Fibroblast of villous mesenchyme (primary cell): ENCODE measurements around the gene ASTN2. TPM values are rescaled to one million over a fixed set of nuclear protein-coding genes. Genes with fewer than 3 reads are reported as not detected.
A peak's percentile ranks its signal among the peaks of the same experiment; 100 is the strongest.

Experiments used
- DNase-seq: peaks from one replicate; pipeline ENCODE4 v3.0.0-alpha.2; 2010; ENCODE audit warnings: low read depth
- H3K4me3 ChIP-seq: 2 replicates; pipeline ENCODE4 v1.5.1; 2011; ENCODE audit warnings: low read depth, mild to moderate bottlenecking, low read length
- CTCF ChIP-seq: IDR thresholded peaks from 2 replicates; pipeline ENCODE4 v1.5.1; 2012; ENCODE audit warnings: low read depth, mild to moderate bottlenecking, low read length; ENCODE audit not compliant: insufficient read depth
- total RNA-seq: library from RNA; depleted of rRNA; stranded (reverse); fragments of >200 nt; gene quantifications from 2 replicates; pipeline ENCODE4 v1.2.3, GENCODE V29; 2012

Gene ASTN2
- total RNA-seq, 1 donor: 5.6 TPM

GRCh38 chr9:116549061-116549664 is 865.7 kb downstream of the ASTN2 start:
- peak; percentile 97 for DNase-seq
- no peak overlapping the region for H3K4me3 ChIP-seq
- TF ChIP-seq CTCF: no peak

DNA sequence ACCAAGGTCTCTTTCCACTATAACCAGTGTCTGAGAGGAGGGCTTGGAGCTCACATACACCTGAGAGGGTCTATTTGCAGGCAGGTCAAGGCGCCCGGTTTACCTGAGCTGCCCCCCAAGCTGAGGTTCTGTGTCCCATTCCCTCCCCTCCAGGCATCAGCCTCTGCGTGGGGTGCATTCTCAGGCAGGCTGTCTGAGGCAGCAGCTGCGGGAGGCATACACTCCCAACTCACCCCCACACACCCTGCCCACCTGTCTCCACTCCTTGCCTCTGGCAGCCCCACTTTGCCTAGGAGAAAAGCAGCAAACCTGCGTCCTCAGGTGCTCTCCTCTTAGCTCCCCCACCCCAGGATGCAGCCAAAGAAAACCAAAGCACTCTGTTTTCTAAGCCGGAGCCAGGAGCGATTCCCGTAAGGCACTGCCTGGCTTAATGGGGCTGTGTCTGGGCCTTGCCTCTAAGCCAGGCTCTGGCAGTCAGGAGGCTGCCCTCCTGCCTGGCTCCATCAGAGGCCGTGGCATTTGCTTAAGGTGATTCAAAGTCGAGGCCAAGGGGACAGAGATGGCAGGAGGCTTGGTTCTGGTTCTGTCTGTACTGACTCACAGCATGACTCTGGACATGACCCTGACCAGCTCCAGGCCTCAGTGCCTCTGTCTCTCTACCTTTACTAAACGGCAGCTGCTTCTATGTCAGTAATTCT is 867.0 kb downstream of the ASTN2 start:
- TF ChIP-seq CTCF: no peak
- peak; percentile 16 for DNase-seq

DNA sequence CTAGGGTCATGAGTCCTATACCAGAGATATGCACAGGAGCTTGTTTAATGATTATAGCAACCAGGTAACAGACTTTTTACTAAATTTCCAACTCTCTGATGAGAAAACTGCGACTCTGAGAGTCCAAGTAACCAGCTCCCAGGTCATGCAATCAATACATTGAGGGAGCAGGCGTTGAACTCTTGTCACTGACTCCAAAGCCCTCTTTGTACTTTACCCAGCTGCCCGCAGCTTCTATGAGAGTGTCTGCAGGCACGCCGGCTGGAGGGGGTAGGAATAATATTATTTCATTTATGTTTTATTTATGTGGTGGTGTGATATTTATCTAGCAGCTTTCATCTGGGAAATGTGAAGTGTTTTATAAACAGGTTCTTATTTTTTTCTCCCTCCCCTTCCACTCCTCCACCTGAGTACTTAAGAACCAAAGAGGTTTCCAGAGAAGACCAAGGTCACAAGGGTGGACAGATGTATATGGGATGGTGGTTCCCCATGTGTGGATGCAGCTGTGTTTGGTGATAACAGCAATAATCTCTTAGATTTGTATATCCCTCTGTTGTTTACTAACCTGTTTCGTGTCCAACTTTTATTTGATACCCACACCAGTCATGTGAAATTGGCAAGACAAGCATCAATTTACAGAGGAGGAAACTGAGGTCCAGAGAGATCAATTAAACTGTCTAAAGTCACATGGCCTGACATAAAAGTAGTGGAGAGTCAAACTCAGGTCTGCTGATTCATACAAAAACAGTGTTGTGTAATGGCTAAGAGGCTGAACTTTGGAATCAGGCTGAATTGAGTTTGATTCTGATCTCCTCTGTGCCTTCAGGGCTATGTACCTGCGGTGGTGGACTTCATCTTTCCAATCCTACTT is 867.9 kb downstream of the ASTN2 start:
- peak; percentile 65 for DNase-seq
- no peak for TF ChIP-seq CTCF
- no peak overlapping the region for H3K4me3 ChIP-seq

More for the DNA sequence above, 867.0 kb downstream of the ASTN2 start:
- H3K4me3 ChIP-seq: no peak overlapping the region

DNA sequence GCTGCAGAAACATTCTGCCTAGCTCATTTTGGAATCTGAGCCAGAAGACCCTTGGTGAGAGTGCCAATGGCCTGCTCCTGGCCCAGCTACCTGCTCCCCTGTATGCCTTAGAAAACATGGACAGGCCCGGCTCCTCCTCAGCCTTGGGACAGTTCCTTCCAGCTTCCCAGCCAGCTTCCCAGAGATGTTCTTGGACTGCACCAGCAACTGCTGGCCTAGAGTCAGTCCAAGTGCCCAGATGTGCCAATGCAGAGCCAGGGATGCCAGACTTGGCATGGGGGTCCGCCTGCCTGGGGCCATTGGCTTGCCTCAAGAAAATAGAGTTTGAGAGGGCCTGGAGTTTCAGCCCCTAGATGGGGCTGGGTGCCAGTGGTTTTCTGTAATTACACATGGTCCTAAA is 870.0 kb downstream of the ASTN2 start:
- TF ChIP-seq CTCF: no peak
- H3K4me3 ChIP-seq: no peak overlapping the region
- no peak for DNase-seq

DNA sequence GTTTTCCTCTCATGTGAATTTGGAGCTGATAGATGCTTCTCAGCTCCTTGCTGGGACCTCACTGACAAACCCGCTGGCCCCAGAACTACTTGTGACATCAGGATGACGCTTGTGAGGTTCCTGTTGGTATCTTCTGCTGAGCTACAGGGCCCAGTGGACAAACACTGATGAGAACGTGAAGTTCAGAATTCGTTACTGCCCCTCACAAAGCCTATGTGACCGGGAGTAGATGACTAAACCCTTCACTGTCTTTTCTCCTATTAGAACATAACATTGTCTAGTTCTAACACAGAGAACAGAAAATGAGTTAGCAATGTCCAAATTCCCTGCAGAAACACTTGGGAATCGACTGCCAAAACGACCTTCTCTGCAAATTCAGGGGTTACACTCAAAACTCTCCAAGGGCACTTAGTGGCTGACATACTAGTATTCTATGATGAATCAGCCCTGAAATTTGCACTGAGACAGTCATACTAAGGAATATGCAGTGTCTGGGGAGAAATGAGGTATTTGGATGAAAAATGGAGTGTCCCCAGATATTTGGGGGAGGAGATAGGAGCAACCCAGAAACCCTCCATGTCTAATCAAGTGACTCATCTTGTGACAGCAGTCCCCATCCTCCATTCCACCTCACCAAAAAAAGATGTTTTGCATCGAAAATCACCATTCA is 871.0 kb downstream of the ASTN2 start:
- DNase-seq: peak; percentile 59
- no peak for TF ChIP-seq CTCF
- H3K4me3 ChIP-seq: no peak overlapping the region

DNA sequence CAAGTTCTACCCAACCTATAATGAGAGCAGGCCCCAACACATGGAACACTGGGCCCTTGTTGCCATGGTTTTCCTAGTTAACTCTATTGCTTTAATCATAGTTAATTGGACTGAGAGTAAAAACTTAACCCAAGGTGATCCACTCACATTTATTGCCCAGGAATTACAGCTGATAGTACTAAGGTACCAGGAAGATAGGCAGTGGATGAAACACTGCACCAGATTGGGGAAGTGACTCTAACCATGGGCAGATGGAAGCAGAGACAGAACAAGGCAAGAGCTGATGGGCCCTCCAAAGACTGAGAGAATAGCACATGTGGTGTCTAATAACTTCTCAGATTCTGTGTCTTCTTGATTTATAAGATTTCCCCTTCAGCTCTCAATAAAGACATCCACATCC is 873.5 kb downstream of the ASTN2 start:
- H3K4me3 ChIP-seq: no peak overlapping the region
- no peak for TF ChIP-seq CTCF
- no peak for DNase-seq
